OCI-LY7 (cell line): ENCODE results near the gene OR7G2. TPM values are rescaled to one million over a fixed set of nuclear protein-coding genes. Genes with fewer than 3 reads are reported as not detected.
"Not testable (repeated sequence)": the region's sequence is repeated elsewhere in the genome, so short reads cannot be mapped to it uniquely, and the experiment has no call there.

ENCODE experiments used
- BruUV-seq: library from RNA; stranded (reverse); fragments of 400-500 nt; replicated peaks from 2 replicates; lab custom pipeline; 2021; lab: Mats Ljungman, UMichigan
- CTCF ChIA-PET: fragments of 300-600 bp; sonication (Branson Sonifier 250); formaldehyde crosslinking; loops from one replicate; lab custom pipeline; 2022; ENCODE audit warnings: antibody characterized with exemption; ENCODE audit not compliant: unreplicated experiment; lab: Charles Lee
- POLR2A ChIA-PET: fragments of 300-600 bp; sonication (Branson Sonifier 250); formaldehyde crosslinking; loops from one replicate; lab custom pipeline; 2022; ENCODE audit warnings: antibody characterized with exemption; lab: Charles Lee
- DNase-seq: peaks from one replicate; pipeline ENCODE4 v3.0.0-alpha.2; 2015; ENCODE audit warnings: low spot score
- H2AFZ ChIP-seq: fragments of 200-600 bp; sonication (generic), shearing (Covaris generic); 2 replicates; pipeline ENCODE4 v1.6.1; 2014; ENCODE audit warnings: mild to moderate bottlenecking, antibody characterized with exemption, low read length, moderate library complexity
- H3K27ac ChIP-seq: fragments of 200-600 bp; sonication (generic); 2 replicates; pipeline ENCODE4 v1.5.1; 2014; ENCODE audit warnings: mixed run types, low read depth, mild to moderate bottlenecking, moderate library complexity, low read length, inconsistent platforms; ENCODE audit not compliant: poor library complexity, severe bottlenecking
- H3K36me3 ChIP-seq: fragments of 200-600 bp; sonication (generic); 2 replicates; pipeline ENCODE4 v1.6.1; 2014; ENCODE audit warnings: mild to moderate bottlenecking, antibody characterized with exemption, low read length, moderate library complexity, mixed read lengths; ENCODE audit not compliant: insufficient read depth
- H3K4me1 ChIP-seq: fragments of 200-600 bp; sonication (generic); 2 replicates; pipeline ENCODE4 v1.5.1; 2014; ENCODE audit warnings: mild to moderate bottlenecking, low read length; ENCODE audit not compliant: insufficient read depth, poor library complexity, severe bottlenecking
- H3K4me2 ChIP-seq: fragments of 200-600 bp; sonication (generic); 2 replicates; pipeline ENCODE4 v1.6.1; 2014; ENCODE audit warnings: mild to moderate bottlenecking, low read length
- H3K4me3 ChIP-seq: fragments of 200-600 bp; sonication (generic); 2 replicates; pipeline ENCODE4 v1.5.1; 2014; ENCODE audit warnings: mild to moderate bottlenecking, low read depth, low read length; ENCODE audit not compliant: poor library complexity, severe bottlenecking
- H3K79me2 ChIP-seq: fragments of 200-600 bp; sonication (generic); 2 replicates; pipeline ENCODE4 v1.6.1; 2016; ENCODE audit warnings: low read depth, mild to moderate bottlenecking, low read length, moderate library complexity, mixed read lengths; ENCODE audit not compliant: insufficient read depth
- H3K9me2 ChIP-seq: fragments of 200-600 bp; sonication (generic); 2 replicates; pipeline ENCODE4 v1.6.1; 2016; ENCODE audit warnings: mild to moderate bottlenecking, low read length, mixed read lengths; ENCODE audit not compliant: insufficient read depth
- H3K9me3 ChIP-seq: fragments of 200-600 bp; sonication (generic); 2 replicates; pipeline ENCODE4 v1.6.1; 2014; ENCODE audit warnings: mild to moderate bottlenecking, mixed run types, low read length, mixed read lengths
- H4K20me1 ChIP-seq: fragments of 200-600 bp; sonication (generic); 2 replicates; pipeline ENCODE4 v1.6.1; 2014; ENCODE audit warnings: mild to moderate bottlenecking, antibody characterized with exemption, low read length, moderate library complexity, mixed read lengths; ENCODE audit not compliant: insufficient read depth
- CTCF ChIP-seq: fragments of 200-600 bp; sonication (generic); conservative IDR thresholded peaks from 2 replicates; pipeline ENCODE4 v1.5.1; 2014; ENCODE audit warnings: mild to moderate bottlenecking, antibody characterized with exemption, low read length, moderate library complexity, mixed read lengths
- EZH2phosphoT487 ChIP-seq: fragments of 200-600 bp; sonication (generic); IDR thresholded peaks from 2 replicates; pipeline ENCODE4 v1.6.1; 2018; ENCODE audit warnings: low read depth, borderline replicate concordance, mild to moderate bottlenecking, mixed run types, antibody characterized with exemption, low read length, moderate library complexity, mixed read lengths
- intact Hi-C: fragments of 100-400 bp; cut with micrococcal nuclease; formaldehyde crosslinking; loops from one replicate; pipeline ENCODE4 v1.10.0; 2022; ENCODE audit not compliant: unreplicated experiment
- small RNA-seq: library from RNA; depleted of rRNA; stranded (forward); fragments of <200 nt; gene quantifications from one replicate; pipeline ENCODE3, GENCODE V24; 2014
- total RNA-seq, 2 experiments: library from RNA; depleted of rRNA in 1 of 2; stranded (reverse); fragments of >200 nt in 1 of 2; shearing (Covaris generic) in 1 of 2; gene quantifications; 2 replicates each; pipeline ENCODE4 v1.2.3, GENCODE V29; 2014 to 2022

OR7G2 gene
- total RNA-seq, 2 experiments from 2014 or later = not detected

GRCh38 chr19:9054207-9054606, 53.1 kb downstream of the OR7G2 start:
- BruUV-seq = no TSS peak

GRCh38 chr19:9053674-9054073, 53.6 kb downstream of the OR7G2 start:
- intact Hi-C loops, H3K36me3 ChIP-seq, H3K4me2 ChIP-seq, DNase-seq, CTCF ChIA-PET, H3K9me3 ChIP-seq, H3K27ac ChIP-seq, H3K4me3 ChIP-seq, H4K20me1 ChIP-seq, H3K4me1 ChIP-seq, H3K79me2 ChIP-seq, POLR2A ChIA-PET, H3K9me2 ChIP-seq, BruUV-seq, H2AFZ ChIP-seq: not testable (repeated sequence)

More at GRCh38 chr19:9054207-9054606, 53.1 kb downstream of the OR7G2 start:
- POLR2A ChIA-PET = no interaction called here
- CTCF ChIA-PET = no interaction called here
- H2AFZ ChIP-seq = no peak overlapping the region
- no peaks in the 10 kb centered on the region for H3K36me3 ChIP-seq
- H3K4me1 ChIP-seq = no peaks in the 10 kb centered on the region
- H4K20me1 ChIP-seq = no peaks in the 10 kb centered on the region
- H3K9me3 ChIP-seq = no peaks in the 10 kb centered on the region
- TF ChIP-seq EZH2phosphoT487 = no peak
- no peak for TF ChIP-seq CTCF
- H3K9me2 ChIP-seq = no peaks in the 10 kb centered on the region
- H3K4me3 ChIP-seq = no peak overlapping the region
- no peaks in the 10 kb centered on the region for H3K79me2 ChIP-seq
- no peak for DNase-seq
- intact Hi-C loops = no loop called here
- H3K4me2 ChIP-seq = no peak overlapping the region
- no peak overlapping the region for H3K27ac ChIP-seq

GRCh38 chr19:9052894-9053293, 54.4 kb downstream of the OR7G2 start:
- TF ChIP-seq CTCF = no peak
- TF ChIP-seq EZH2phosphoT487 = no peak
- no TSS peak for BruUV-seq
- no peaks in the 10 kb centered on the region for H3K9me3 ChIP-seq
- DNase-seq = no peak
- CTCF ChIA-PET = no interaction called here
- no peaks in the 10 kb centered on the region for H3K36me3 ChIP-seq
- no peaks in the 10 kb centered on the region for H3K9me2 ChIP-seq
- no peak overlapping the region for H2AFZ ChIP-seq
- intact Hi-C loops = no loop called here
- no peaks in the 10 kb centered on the region for H3K4me1 ChIP-seq
- POLR2A ChIA-PET = interaction anchor here (0.6 kb wide), 1 partner anchor 9 kb away, joined by 7 read pairs; no protein-coding TSS in a partner anchor
- no peaks in the 10 kb centered on the region for H4K20me1 ChIP-seq
- H3K4me3 ChIP-seq = no peak overlapping the region
- H3K27ac ChIP-seq = no peak overlapping the region
- no peak overlapping the region for H3K4me2 ChIP-seq
- H3K79me2 ChIP-seq = no peaks in the 10 kb centered on the region

Small RNA genes lying within 50 kb of the gene (small RNA-seq; reads per million reads assigned to genes)
- gene OR1M4P = not detected

Other genes starting within 250 kb of the OR7G2 start
- gene MUC16, start 97.1 kb downstream of the OR7G2 start, total RNA-seq (2014; rRNA removed; shearing (Covaris generic)) = under 0.01 TPM in 1 of 2 replicates, not detected in the other
- gene MUC16, start 97.1 kb downstream of the OR7G2 start, total RNA-seq (2022) = not detected in 2 replicates
- gene OR1M1, start 20.4 kb downstream of the OR7G2 start, total RNA-seq (2014; rRNA removed; shearing (Covaris generic)) = not detected in 2 replicates
- not detected in 2 replicates for gene OR1M1, start 20.4 kb downstream of the OR7G2 start, total RNA-seq (2022)
- gene OR7G1, start 8.3 kb upstream of the OR7G2 start, total RNA-seq (2014; rRNA removed; shearing (Covaris generic)) = not detected in 2 replicates
- not detected in 2 replicates for gene OR7G1, start 8.3 kb upstream of the OR7G2 start, total RNA-seq (2022)
- gene OR7G3, start 19.5 kb upstream of the OR7G2 start, total RNA-seq (2014; rRNA removed; shearing (Covaris generic)) = not detected in 2 replicates
- not detected in 2 replicates for gene OR7G3, start 19.5 kb upstream of the OR7G2 start, total RNA-seq (2022)
- gene ZNF317, start 32.9 kb upstream of the OR7G2 start, total RNA-seq (2014; rRNA removed; shearing (Covaris generic)) = 19.9 and 26.5 TPM in 2 replicates
- 37.4 and 40.2 TPM in 2 replicates for gene ZNF317, start 32.9 kb upstream of the OR7G2 start, total RNA-seq (2022)
- gene OR7D2, start 71.5 kb upstream of the OR7G2 start, total RNA-seq (2014; rRNA removed; shearing (Covaris generic)) = not detected in 2 replicates
- gene OR7D2, start 71.5 kb upstream of the OR7G2 start, total RNA-seq (2022) = not detected in 2 replicates
- not detected in 2 replicates for gene OR7D4, start 112.1 kb upstream of the OR7G2 start, total RNA-seq (2014; rRNA removed; shearing (Covaris generic))
- not detected in 2 replicates for gene OR7D4, start 112.1 kb upstream of the OR7G2 start, total RNA-seq (2022)
- gene OR7E24, start 143.5 kb upstream of the OR7G2 start, total RNA-seq (2014; rRNA removed; shearing (Covaris generic)) = not detected in 2 replicates
- gene OR7E24, start 143.5 kb upstream of the OR7G2 start, total RNA-seq (2022) = not detected in 2 replicates
- 8.2 and 9.7 TPM in 2 replicates for gene ZNF699, start 202.4 kb upstream of the OR7G2 start, total RNA-seq (2014; rRNA removed; shearing (Covaris generic))
- 7.8 and 9.0 TPM in 2 replicates for gene ZNF699, start 202.4 kb upstream of the OR7G2 start, total RNA-seq (2022)
- gene ZNF559, start 216.7 kb upstream of the OR7G2 start, total RNA-seq (2014; rRNA removed; shearing (Covaris generic)) = 9.0 and 16.8 TPM in 2 replicates
- gene ZNF559, start 216.7 kb upstream of the OR7G2 start, total RNA-seq (2022) = 18.6 and 22.3 TPM in 2 replicates